ENCODE data around the gene MYO5C. TPM values are rescaled to one million over a fixed set of nuclear protein-coding genes. Genes with fewer than 3 reads are reported as not detected.

The MYO5C gene
- total RNA-seq, 4 donors from 2014 or later: 17.8 to 25.5 (median 23.6) TPM

GRCh38 chr15:52308446-52309153, 13.0 kb upstream of the MYO5C start:
- 85 to 89% methylated on average over 7 to 8 of the region's 8 CpGs for WGBS, 2 donors
- no peak for DNase-seq
- no peaks in the 10 kb centered on the region for H3K9me3 ChIP-seq
- H3K27me3 ChIP-seq: no peaks in the 10 kb centered on the region
- H3K4me3 ChIP-seq: no peak overlapping the region
- TF ChIP-seq CTCF (IDR thresholded peaks at IDR 0.05): no peak
- TF ChIP-seq POLR2A (IDR thresholded peaks at IDR 0.05): no peak
- H3K4me1 ChIP-seq: no peaks in the 10 kb centered on the region
- intact Hi-C loops (cut with DNase I): no loop called here
- peaks cover 0 to 44% (median 2%) of the 10 kb centered on the region in 3 donors for H3K36me3 ChIP-seq
- H3K27ac ChIP-seq: no peak overlapping the region

GRCh38 chr15:52307847-52308246, 12.2 kb upstream of the MYO5C start:
- 89 to 94% methylated on average over 4 of the region's 4 CpGs for WGBS, 2 donors
- no peaks in the 10 kb centered on the region for H3K27me3 ChIP-seq

GRCh38 chr15:52306270-52306669, 10.7 kb upstream of the MYO5C start:
- Histone ChIP-seq H3K36me3 (peaks cover 0 to 25% (median 2%) of the 10 kb centered on the region in 3 donors), H3K4me3 (no peak overlapping the region), H3K9me3 (no peaks in the 10 kb centered on the region), H3K4me1 (no peaks in the 10 kb centered on the region), H3K27ac (no peak overlapping the region), H3K27me3 (no peaks in the 10 kb centered on the region)
- intact Hi-C loops (cut with DNase I): no loop called here
- TF ChIP-seq POLR2A (IDR thresholded peaks at IDR 0.05): no peak
- no peak for DNase-seq
- WGBS, 2 donors: 52 to 67% methylated on average over 1 of the region's 1 CpG

More at GRCh38 chr15:52307847-52308246, 12.2 kb upstream of the MYO5C start:
- Histone ChIP-seq H3K4me1 (no peaks in the 10 kb centered on the region), H3K4me3 (no peak overlapping the region), H3K27ac (no peak overlapping the region), H3K36me3 (peaks cover 0 to 37% (median 2%) of the 10 kb centered on the region in 3 donors), H3K9me3 (no peaks in the 10 kb centered on the region)
- no peak for DNase-seq
- TF ChIP-seq POLR2A (IDR thresholded peaks at IDR 0.05) (no peak), CTCF (IDR thresholded peaks at IDR 0.05) (no peak)
- intact Hi-C loops (cut with DNase I): no loop called here

GRCh38 chr15:52303093-52303772, 7.6 kb upstream of the MYO5C start:
- no peak overlapping the region for H3K4me3 ChIP-seq
- no peak for TF ChIP-seq POLR2A (IDR thresholded peaks at IDR 0.05)
- TF ChIP-seq CTCF (IDR thresholded peaks at IDR 0.05): no peak
- WGBS, 2 donors: 59 to 67% methylated on average over 3 of the region's 3 CpGs
- H3K27ac ChIP-seq: no peak overlapping the region
- H3K9me3 ChIP-seq: no peaks in the 10 kb centered on the region
- no peaks in the 10 kb centered on the region for H3K4me1 ChIP-seq
- no peaks in the 10 kb centered on the region for H3K36me3 ChIP-seq
- intact Hi-C loops (cut with DNase I): no loop called here
- H3K27me3 ChIP-seq: no peaks in the 10 kb centered on the region
- DNase-seq: no peak

- Histone ChIP-seq H3K4me3 (no peak overlapping the region), H3K9me3 (no peaks in the 10 kb centered on the region), H3K4me1 (no peaks in the 10 kb centered on the region), H3K36me3 (no peaks in the 10 kb centered on the region), H3K27me3 (peaks cover 0 to 2% (median 0%) of the 10 kb centered on the region in 4 donors), H3K27ac (no peak overlapping the region)
- DNase-seq: no peak
- TF ChIP-seq CTCF (IDR thresholded peaks at IDR 0.05) (no peak), POLR2A (IDR thresholded peaks at IDR 0.05) (no peak)
- intact Hi-C loops (cut with DNase I): no loop called here
- WGBS, 2 donors: 88 to 91% methylated on average over 2 of the region's 2 CpGs
Measured at GRCh38 chr15:52301265-52301847, 5.8 kb upstream of the MYO5C start.

Measured in esophagus squamous epithelium (tissue), 5 donors.